ENCODE measurements around the gene NTRK3.

The NTRK3 gene

GRCh38 chr15:88126695-88127431, 129.7 kb downstream of the NTRK3 start:
- Histone ChIP-seq H3K9me3 (ENCODE audit: control insufficient read depth, insufficient read depth, low read length) (no peaks in the 10 kb centered on the region), H3K79me2 (ENCODE audit: control insufficient read depth, low read length) (no peaks in the 10 kb centered on the region), H3K4me1 (ENCODE audit: control insufficient read depth, low read length) (no peaks in the 10 kb centered on the region), H4K20me1 (ENCODE audit: control insufficient read depth, insufficient read depth, low read depth, low read length) (no peaks in the 10 kb centered on the region), H3F3A (ENCODE audit: control insufficient read depth, insufficient read depth) (no peaks in the 10 kb centered on the region), H3K27ac (ENCODE audit: low read depth, low read length) (no peak overlapping the region), H3K27me3 (ENCODE audit: control insufficient read depth, low read length) (peaks cover 5% of the 10 kb centered on the region), H3K4me2 (ENCODE audit: low read length) (no peak overlapping the region), H3K9me2 (replicated peaks; ENCODE audit: control insufficient read depth, low read length) (no peaks in the 10 kb centered on the region), H3K4me3 (ENCODE audit: low read length) (no peak overlapping the region), H3K36me3 (ENCODE audit: control insufficient read depth, low read length) (no peaks in the 10 kb centered on the region)
- TF ChIP-seq CTCF (IDR thresholded peaks at IDR 0.05; ENCODE audit: low read depth, low read length, poor library complexity, severe bottlenecking) (no peak), EZH2phosphoT487 (IDR thresholded peaks at IDR 0.05; ENCODE audit: borderline replicate concordance, low read length) (no peak)

- peaks cover 5% of the 10 kb centered on the region for H3K27me3 ChIP-seq (ENCODE audit: control insufficient read depth, low read length)
- no peaks in the 10 kb centered on the region for H4K20me1 ChIP-seq (ENCODE audit: control insufficient read depth, insufficient read depth, low read depth, low read length)
- H3K27ac ChIP-seq (ENCODE audit: low read depth, low read length): no peak overlapping the region
- H3K4me1 ChIP-seq (ENCODE audit: control insufficient read depth, low read length): no peaks in the 10 kb centered on the region
- no peak overlapping the region for H3K4me3 ChIP-seq (ENCODE audit: low read length)
- no peak overlapping the region for H3K4me2 ChIP-seq (ENCODE audit: low read length)
- H3K9me2 ChIP-seq (replicated peaks; ENCODE audit: control insufficient read depth, low read length): no peaks in the 10 kb centered on the region
- TF ChIP-seq EZH2phosphoT487 (IDR thresholded peaks at IDR 0.05; ENCODE audit: borderline replicate concordance, low read length) (no peak), CTCF (IDR thresholded peaks at IDR 0.05; ENCODE audit: low read depth, low read length, poor library complexity, severe bottlenecking) (no peak)
- no peaks in the 10 kb centered on the region for H3K9me3 ChIP-seq (ENCODE audit: control insufficient read depth, insufficient read depth, low read length)
- H3K79me2 ChIP-seq (ENCODE audit: control insufficient read depth, low read length): no peaks in the 10 kb centered on the region
- no peaks in the 10 kb centered on the region for H3F3A ChIP-seq (ENCODE audit: control insufficient read depth, insufficient read depth)
- H3K36me3 ChIP-seq (ENCODE audit: control insufficient read depth, low read length): no peaks in the 10 kb centered on the region
Measured at GRCh38 chr15:88125576-88125975, 131.0 kb downstream of the NTRK3 start.

GRCh38 chr15:88124199-88124598, 132.3 kb downstream of the NTRK3 start:
- no peak overlapping the region for H3K4me2 ChIP-seq (ENCODE audit: low read length)
- TF ChIP-seq CTCF (IDR thresholded peaks at IDR 0.05; ENCODE audit: low read depth, low read length, poor library complexity, severe bottlenecking) (no peak), EZH2phosphoT487 (IDR thresholded peaks at IDR 0.05; ENCODE audit: borderline replicate concordance, low read length) (no peak)
- peaks cover 5% of the 10 kb centered on the region for H3K27me3 ChIP-seq (ENCODE audit: control insufficient read depth, low read length)
- H3K9me2 ChIP-seq (replicated peaks; ENCODE audit: control insufficient read depth, low read length): no peaks in the 10 kb centered on the region
- H3F3A ChIP-seq (ENCODE audit: control insufficient read depth, insufficient read depth): no peaks in the 10 kb centered on the region
- H3K9me3 ChIP-seq (ENCODE audit: control insufficient read depth, insufficient read depth, low read length): no peaks in the 10 kb centered on the region
- no peaks in the 10 kb centered on the region for H3K79me2 ChIP-seq (ENCODE audit: control insufficient read depth, low read length)
- H3K4me1 ChIP-seq (ENCODE audit: control insufficient read depth, low read length): no peaks in the 10 kb centered on the region
- no peaks in the 10 kb centered on the region for H3K36me3 ChIP-seq (ENCODE audit: control insufficient read depth, low read length)
- H3K27ac ChIP-seq (ENCODE audit: low read depth, low read length): no peak overlapping the region
- H3K4me3 ChIP-seq (ENCODE audit: low read length): no peak overlapping the region
- H4K20me1 ChIP-seq (ENCODE audit: control insufficient read depth, insufficient read depth, low read depth, low read length): no peaks in the 10 kb centered on the region
